NCI-H2029 treated with DMSO at 0.1 percent for 48 hours (cell line): ENCODE measurements around the gene TACC2.

Experiments used
- DNase-seq: peaks from one replicate; lab custom pipeline; 2025; lab: John Stamatoyannopoulos, UW

Gene TACC2

GRCh38 chr10:122165484-122166276, 176.7 kb downstream of the TACC2 start:
- DNase-seq: no peak

- DNase-seq: no peak
Measured at GRCh38 chr10:122168101-122168500, 179.1 kb downstream of the TACC2 start.

GRCh38 chr10:122168598-122169394, 179.8 kb downstream of the TACC2 start:
- DNase-seq: no peak

- no peak for DNase-seq
Measured at GRCh38 chr10:122170802-122171201, 181.8 kb downstream of the TACC2 start.

- no peak for DNase-seq
Measured at GRCh38 chr10:122171302-122172075, 182.5 kb downstream of the TACC2 start.

- DNase-seq: no peak
Measured at GRCh38 chr10:122172361-122173008, 183.5 kb downstream of the TACC2 start.

- no peak for DNase-seq
Measured at GRCh38 chr10:122173337-122173736, 184.4 kb downstream of the TACC2 start.

- no peak for DNase-seq
Measured at GRCh38 chr10:122173766-122174435, 184.9 kb downstream of the TACC2 start.

- DNase-seq: no peak
Measured at GRCh38 chr10:122176232-122177213, 187.6 kb downstream of the TACC2 start.

GRCh38 chr10:122178655-122179054, 189.7 kb downstream of the TACC2 start:
- no peak for DNase-seq

GRCh38 chr10:122181041-122181732, 192.2 kb downstream of the TACC2 start:
- DNase-seq: no peak

- DNase-seq: no peak
Measured at GRCh38 chr10:122181876-122182275, 192.9 kb downstream of the TACC2 start.

- DNase-seq: no peak
Measured at GRCh38 chr10:122182308-122182707, 193.3 kb downstream of the TACC2 start.

- no peak for DNase-seq
Measured at GRCh38 chr10:122184254-122184653, 195.3 kb downstream of the TACC2 start.

- DNase-seq: no peak
Measured at GRCh38 chr10:122185643-122186042, 196.7 kb downstream of the TACC2 start.

GRCh38 chr10:122186816-122187810, 198.2 kb downstream of the TACC2 start:
- no peak for DNase-seq

GRCh38 chr10:122188706-122189105, 199.7 kb downstream of the TACC2 start:
- no peak for DNase-seq

- no peak for DNase-seq
Measured at GRCh38 chr10:122189185-122189584, 200.2 kb downstream of the TACC2 start.
